HUES6 (cell line): ENCODE measurements around the gene TSC22D3.

Source experiments
- H3K27ac ChIP-seq: 2 replicates; pipeline ENCODE4 v1.7.0; 2013; ENCODE audit warnings: low read depth, mild to moderate bottlenecking, low read length, inconsistent platforms
- H3K27me3 ChIP-seq: 2 replicates; pipeline ENCODE4 v1.6.1; 2013; ENCODE audit warnings: low read length; ENCODE audit not compliant: control insufficient read depth, insufficient read depth
- H3K36me3 ChIP-seq: 2 replicates; pipeline ENCODE4 v1.6.1; 2013; ENCODE audit warnings: low read length; ENCODE audit not compliant: control insufficient read depth, insufficient read depth
- H3K4me1 ChIP-seq: 2 replicates; pipeline ENCODE4 v1.6.1; 2013; ENCODE audit warnings: low read length; ENCODE audit not compliant: control insufficient read depth, insufficient read depth
- H3K4me3 ChIP-seq: 2 replicates; pipeline ENCODE4 v1.5.1; 2013; ENCODE audit warnings: low read depth, low read length
- H3K9ac ChIP-seq: one replicate; pipeline ENCODE4 v1.6.1; 2013; ENCODE audit warnings: mild to moderate bottlenecking, low read length
- H3K9me3 ChIP-seq: 2 replicates; pipeline ENCODE4 v1.6.1; 2013; ENCODE audit warnings: low read depth, low read length; ENCODE audit not compliant: control insufficient read depth, insufficient read depth

The TSC22D3 gene

GRCh38 chrX:107721318-107721717 is 54.3 kb downstream of the TSC22D3 start:
- no peak overlapping the region for H3K27ac ChIP-seq
- no peak overlapping the region for H3K4me3 ChIP-seq
- no peak overlapping the region for H3K9ac ChIP-seq
- H3K4me1 ChIP-seq: peaks cover 45% of the 10 kb centered on the region
- no peaks in the 10 kb centered on the region for H3K9me3 ChIP-seq
- peaks cover 9% of the 10 kb centered on the region; the same call in 1 of the 2 replicates for H3K27me3 ChIP-seq
- no peaks in the 10 kb centered on the region for H3K36me3 ChIP-seq

- H3K4me1 ChIP-seq: peaks cover 46% of the 10 kb centered on the region
- H3K36me3 ChIP-seq: peaks cover 16% of the 10 kb centered on the region
- H3K27me3 ChIP-seq: peaks cover 13% of the 10 kb centered on the region; the same call in 1 of the 2 replicates
- H3K4me3 ChIP-seq: 0 out of 2 replicates have a peak overlapping the region, but pooled peaks have one; percentile 11
- H3K27ac ChIP-seq: peak overlapping the region; percentile 88
- H3K9ac ChIP-seq: peak overlapping the region; percentile 65
- H3K9me3 ChIP-seq: no peaks in the 10 kb centered on the region
These were observed 57.4 kb downstream of the TSC22D3 start for GRCh38 chrX:107718156-107718621.

- Histone ChIP-seq H3K36me3 (peaks cover 19% of the 10 kb centered on the region), H3K9ac (peak overlapping the region; percentile 93), H3K4me3 (peak overlapping the region; percentile 86), H3K27ac (peak overlapping the region; percentile 72; the same call in 1 of the 2 replicates), H3K4me1 (peaks cover 46% of the 10 kb centered on the region), H3K27me3 (peaks cover 12% of the 10 kb centered on the region; the same call in 1 of the 2 replicates), H3K9me3 (no peaks in the 10 kb centered on the region)
These were observed 58.5 kb downstream of the TSC22D3 start for GRCh38 chrX:107716816-107717700.

- peak overlapping the region; percentile 86 for H3K4me3 ChIP-seq
- H3K4me1 ChIP-seq: peaks cover 44% of the 10 kb centered on the region
These were observed 59.4 kb downstream of the TSC22D3 start for GRCh38 chrX:107716118-107716684.

GRCh38 chrX:107715331-107716117 is 60.1 kb downstream of the TSC22D3 start:
- peaks cover 7% of the 10 kb centered on the region; the same call in 1 of the 2 replicates for H3K27me3 ChIP-seq
- H3K4me1 ChIP-seq: peaks cover 51% of the 10 kb centered on the region
- peak overlapping the region; percentile 69; the same call in 1 of the 2 replicates for H3K27ac ChIP-seq

More at GRCh38 chrX:107716118-107716684, 59.4 kb downstream of the TSC22D3 start:
- Histone ChIP-seq H3K9me3 (no peaks in the 10 kb centered on the region), H3K36me3 (peaks cover 19% of the 10 kb centered on the region), H3K9ac (peak overlapping the region; percentile 93), H3K27me3 (peaks cover 7% of the 10 kb centered on the region; the same call in 1 of the 2 replicates), H3K27ac (peak overlapping the region; percentile 72; the same call in 1 of the 2 replicates)

GRCh38 chrX:107714206-107714891 is 61.2 kb downstream of the TSC22D3 start:
- no peaks in the 10 kb centered on the region for H3K9me3 ChIP-seq
- no peak overlapping the region for H3K9ac ChIP-seq
- peaks cover 7% of the 10 kb centered on the region; the same call in 1 of the 2 replicates for H3K27me3 ChIP-seq
- H3K4me1 ChIP-seq: peaks cover 49% of the 10 kb centered on the region
- no peak overlapping the region for H3K4me3 ChIP-seq
- H3K27ac ChIP-seq: no peak overlapping the region
- H3K36me3 ChIP-seq: peaks cover 19% of the 10 kb centered on the region

More at GRCh38 chrX:107715331-107716117, 60.1 kb downstream of the TSC22D3 start:
- peak overlapping the region; percentile 89 for H3K9ac ChIP-seq
- H3K9me3 ChIP-seq: no peaks in the 10 kb centered on the region
- H3K36me3 ChIP-seq: peaks cover 19% of the 10 kb centered on the region
- peak overlapping the region; percentile 86 for H3K4me3 ChIP-seq

- Histone ChIP-seq H3K4me1 (peaks cover 42% of the 10 kb centered on the region), H3K4me3 (no peak overlapping the region), H3K36me3 (peaks cover 19% of the 10 kb centered on the region), H3K9ac (no peak overlapping the region), H3K27ac (no peak overlapping the region), H3K9me3 (no peaks in the 10 kb centered on the region), H3K27me3 (peaks cover 7% of the 10 kb centered on the region; the same call in 1 of the 2 replicates)
These were observed 61.9 kb downstream of the TSC22D3 start for GRCh38 chrX:107713543-107714205.

GRCh38 chrX:107713203-107713542 is 62.4 kb downstream of the TSC22D3 start:
- peaks cover 19% of the 10 kb centered on the region for H3K36me3 ChIP-seq
- no peak overlapping the region for H3K27ac ChIP-seq
- no peaks in the 10 kb centered on the region for H3K9me3 ChIP-seq
- H3K4me3 ChIP-seq: no peak overlapping the region
- H3K9ac ChIP-seq: no peak overlapping the region
- H3K4me1 ChIP-seq: peaks cover 37% of the 10 kb centered on the region
- peaks cover 7% of the 10 kb centered on the region; the same call in 1 of the 2 replicates for H3K27me3 ChIP-seq

- Histone ChIP-seq H3K9ac (no peak overlapping the region), H3K36me3 (peaks cover 19% of the 10 kb centered on the region), H3K27me3 (peaks cover 7% of the 10 kb centered on the region; the same call in 1 of the 2 replicates), H3K27ac (no peak overlapping the region), H3K9me3 (no peaks in the 10 kb centered on the region), H3K4me3 (no peak overlapping the region), H3K4me1 (peaks cover 32% of the 10 kb centered on the region)
These were observed 63.1 kb downstream of the TSC22D3 start for GRCh38 chrX:107712231-107713202.
